GM18498 (cell line): ENCODE data around the gene SYCP2.
"Not testable (repeated sequence)": the region's sequence is repeated elsewhere in the genome, so short reads cannot be mapped to it uniquely, and the experiment has no call there.

Source experiments
- ATAC-seq: cut with Tn5 transposase; IDR thresholded peaks from one replicate; pipeline ENCODE4 v1.9.1; 2021; ENCODE audit warnings: mild to moderate bottlenecking, moderate library complexity; ENCODE audit not compliant: unreplicated experiment

Gene SYCP2, protein sequence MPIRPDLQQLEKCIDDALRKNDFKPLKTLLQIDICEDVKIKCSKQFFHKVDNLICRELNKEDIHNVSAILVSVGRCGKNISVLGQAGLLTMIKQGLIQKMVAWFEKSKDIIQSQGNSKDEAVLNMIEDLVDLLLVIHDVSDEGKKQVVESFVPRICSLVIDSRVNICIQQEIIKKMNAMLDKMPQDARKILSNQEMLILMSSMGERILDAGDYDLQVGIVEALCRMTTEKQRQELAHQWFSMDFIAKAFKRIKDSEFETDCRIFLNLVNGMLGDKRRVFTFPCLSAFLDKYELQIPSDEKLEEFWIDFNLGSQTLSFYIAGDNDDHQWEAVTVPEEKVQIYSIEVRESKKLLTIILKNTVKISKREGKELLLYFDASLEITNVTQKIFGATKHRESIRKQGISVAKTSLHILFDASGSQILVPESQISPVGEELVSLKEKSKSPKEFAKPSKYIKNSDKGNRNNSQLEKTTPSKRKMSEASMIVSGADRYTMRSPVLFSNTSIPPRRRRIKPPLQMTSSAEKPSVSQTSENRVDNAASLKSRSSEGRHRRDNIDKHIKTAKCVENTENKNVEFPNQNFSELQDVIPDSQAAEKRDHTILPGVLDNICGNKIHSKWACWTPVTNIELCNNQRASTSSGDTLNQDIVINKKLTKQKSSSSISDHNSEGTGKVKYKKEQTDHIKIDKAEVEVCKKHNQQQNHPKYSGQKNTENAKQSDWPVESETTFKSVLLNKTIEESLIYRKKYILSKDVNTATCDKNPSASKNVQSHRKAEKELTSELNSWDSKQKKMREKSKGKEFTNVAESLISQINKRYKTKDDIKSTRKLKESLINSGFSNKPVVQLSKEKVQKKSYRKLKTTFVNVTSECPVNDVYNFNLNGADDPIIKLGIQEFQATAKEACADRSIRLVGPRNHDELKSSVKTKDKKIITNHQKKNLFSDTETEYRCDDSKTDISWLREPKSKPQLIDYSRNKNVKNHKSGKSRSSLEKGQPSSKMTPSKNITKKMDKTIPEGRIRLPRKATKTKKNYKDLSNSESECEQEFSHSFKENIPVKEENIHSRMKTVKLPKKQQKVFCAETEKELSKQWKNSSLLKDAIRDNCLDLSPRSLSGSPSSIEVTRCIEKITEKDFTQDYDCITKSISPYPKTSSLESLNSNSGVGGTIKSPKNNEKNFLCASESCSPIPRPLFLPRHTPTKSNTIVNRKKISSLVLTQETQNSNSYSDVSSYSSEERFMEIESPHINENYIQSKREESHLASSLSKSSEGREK (N-terminal part only)

DNA sequence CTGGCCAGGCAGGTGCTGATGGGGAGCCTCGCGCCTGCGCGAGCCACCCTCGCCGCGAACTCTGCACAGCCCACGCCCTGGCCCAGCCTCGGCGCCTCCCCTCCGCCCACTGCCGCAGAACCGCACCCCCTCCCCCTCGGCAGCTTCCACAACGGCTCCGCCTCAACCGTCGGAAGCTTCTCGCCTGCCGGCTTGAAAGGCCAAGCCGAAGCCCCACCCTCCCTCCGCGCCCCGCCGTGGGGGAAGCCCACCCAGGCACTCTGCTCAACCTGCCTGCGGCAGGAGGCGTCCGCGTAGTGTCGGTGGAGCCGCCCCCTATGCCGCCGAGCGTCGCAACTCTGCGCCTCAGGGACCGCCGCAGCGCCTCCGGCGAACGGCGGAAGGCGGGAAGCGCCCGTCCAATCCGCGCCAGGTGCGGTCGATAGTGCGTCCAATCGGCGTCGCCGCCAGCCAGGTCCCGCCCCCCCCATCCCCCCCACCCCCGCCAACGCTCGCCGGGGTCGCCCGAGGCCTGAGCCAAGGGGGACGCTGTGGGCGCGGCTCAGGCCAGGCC, at the start of gene SYCP2:
Gene SYCP2 (minus strand): TSS at position 342 of the 553 bp plus-strand sequence. CDS start 11,224 bp downstream, outside the sequence.
- ATAC-seq: peak; percentile 31

DNA sequence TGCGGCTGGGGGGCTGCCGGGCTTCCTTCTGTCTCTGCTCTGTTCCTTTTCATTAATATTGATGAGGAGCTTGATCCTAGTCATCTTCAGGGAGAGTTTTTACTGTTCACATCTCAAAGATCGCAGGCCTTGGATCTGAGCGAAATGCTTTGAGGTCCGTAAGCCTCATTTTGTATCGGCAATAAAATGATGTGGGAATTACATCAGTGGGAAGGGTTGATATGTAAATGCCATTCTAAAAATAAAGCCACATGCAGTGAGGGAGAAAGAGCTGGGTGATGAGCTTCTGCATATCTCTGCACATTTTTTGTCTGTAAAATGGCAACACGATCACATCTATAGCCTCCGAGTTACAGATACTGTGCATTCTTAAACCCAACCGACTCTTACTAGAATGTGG, 49.6 kb upstream of the SYCP2 start:
- ATAC-seq: no peak

DNA sequence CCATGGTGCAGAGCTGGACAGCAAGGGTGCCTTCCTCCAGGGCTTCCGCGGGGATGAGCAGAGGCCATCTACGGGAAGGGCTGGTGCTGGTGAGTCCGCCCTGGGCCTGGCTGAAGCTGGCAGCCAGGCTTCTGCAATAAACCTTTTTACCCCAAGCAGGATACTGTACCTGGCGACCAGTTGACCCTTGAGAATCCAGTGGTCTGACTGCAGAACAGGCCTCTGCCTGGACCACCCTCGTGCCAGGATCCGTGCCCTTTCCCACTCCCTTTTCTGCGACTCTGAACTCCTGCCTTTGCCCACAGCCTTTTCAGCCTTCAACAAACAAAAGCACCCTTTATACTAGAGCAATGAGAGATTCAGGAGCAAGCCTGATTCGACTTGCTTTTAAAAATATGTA, 43.6 kb upstream of the SYCP2 start:
- no peak for ATAC-seq

DNA sequence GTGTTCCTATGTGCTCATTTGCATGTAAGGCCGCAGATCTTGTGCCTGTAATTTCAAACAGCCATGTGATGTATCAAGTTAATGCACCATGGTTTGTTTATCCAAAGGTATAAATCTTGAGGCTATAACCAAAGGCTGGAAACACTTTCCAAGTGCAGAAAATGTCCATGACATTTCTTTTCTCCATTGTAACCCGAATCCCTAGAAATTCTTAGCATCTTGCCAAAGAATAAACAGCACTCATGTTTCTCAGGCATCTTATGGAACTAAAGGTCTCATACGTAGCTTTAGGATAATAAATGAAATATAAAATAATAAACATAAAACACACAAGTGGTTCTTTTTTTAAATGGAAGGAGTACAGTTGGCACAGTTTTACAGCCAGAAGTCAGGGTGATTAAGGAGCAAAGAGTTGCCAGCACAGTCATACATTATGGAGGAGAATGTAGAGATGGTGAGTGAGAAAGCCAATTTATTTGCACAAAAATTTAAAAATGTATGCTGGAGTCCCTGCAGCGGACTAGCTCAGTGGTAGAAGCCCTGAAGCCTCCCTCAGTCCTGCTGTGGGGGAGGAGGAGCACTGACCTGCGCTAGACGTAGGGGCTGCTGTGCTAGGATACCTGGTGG, 42.8 kb upstream of the SYCP2 start:
- no peak for ATAC-seq

DNA sequence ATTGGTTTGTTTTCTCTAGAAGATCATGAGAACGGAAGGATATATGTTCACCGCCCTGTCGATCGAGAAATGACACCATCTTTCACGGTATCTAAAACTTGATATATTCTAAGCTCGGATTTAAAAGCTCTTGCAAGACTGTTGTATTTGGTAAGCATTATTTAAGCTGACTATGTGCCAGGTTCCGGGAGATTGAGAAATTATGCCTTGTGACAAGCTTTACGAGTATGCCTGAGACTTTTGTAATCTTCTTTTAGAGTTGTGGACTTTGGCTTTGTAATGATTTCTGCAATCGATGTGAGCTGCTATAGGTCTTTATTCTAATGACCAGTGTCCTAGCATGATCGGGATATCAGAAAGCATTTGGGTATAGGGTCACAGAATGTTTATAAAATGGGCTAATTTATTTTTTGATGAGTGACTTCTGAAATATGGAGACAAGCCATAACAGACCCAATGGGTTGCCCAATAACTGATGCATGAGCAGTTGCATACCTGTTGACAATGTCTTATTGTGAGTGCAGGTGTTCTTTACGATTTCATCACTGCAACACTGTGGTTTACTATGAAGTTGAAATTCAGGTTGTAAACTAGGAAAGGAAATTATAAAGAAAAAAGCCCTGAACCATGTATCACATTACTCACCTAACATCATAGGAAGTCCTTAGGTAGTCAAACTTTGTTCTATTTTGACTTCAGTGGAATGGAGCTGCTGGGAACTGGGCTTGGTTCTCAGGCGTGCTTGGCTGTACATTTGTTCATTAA, 38.8 kb upstream of the SYCP2 start:
- no peak for ATAC-seq

DNA sequence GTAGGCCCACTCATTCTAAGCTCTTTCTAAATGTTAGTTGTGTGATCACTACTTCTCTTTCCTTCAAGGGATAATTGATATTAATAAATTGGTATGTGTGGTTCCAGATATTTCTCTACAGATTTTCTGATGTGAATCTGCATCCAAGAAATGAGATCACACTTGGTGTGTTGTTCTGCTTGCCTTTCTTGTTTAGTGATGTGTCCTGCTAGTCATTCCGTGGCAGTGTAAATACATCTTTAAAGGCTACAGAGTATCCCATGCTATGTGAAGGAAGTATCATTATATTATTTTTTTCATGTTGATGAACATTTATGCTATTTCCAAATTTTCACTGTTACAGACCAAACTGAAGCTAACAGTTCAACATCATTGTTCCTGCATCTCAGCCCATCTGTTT, 38.0 kb upstream of the SYCP2 start:
- ATAC-seq: no peak

DNA sequence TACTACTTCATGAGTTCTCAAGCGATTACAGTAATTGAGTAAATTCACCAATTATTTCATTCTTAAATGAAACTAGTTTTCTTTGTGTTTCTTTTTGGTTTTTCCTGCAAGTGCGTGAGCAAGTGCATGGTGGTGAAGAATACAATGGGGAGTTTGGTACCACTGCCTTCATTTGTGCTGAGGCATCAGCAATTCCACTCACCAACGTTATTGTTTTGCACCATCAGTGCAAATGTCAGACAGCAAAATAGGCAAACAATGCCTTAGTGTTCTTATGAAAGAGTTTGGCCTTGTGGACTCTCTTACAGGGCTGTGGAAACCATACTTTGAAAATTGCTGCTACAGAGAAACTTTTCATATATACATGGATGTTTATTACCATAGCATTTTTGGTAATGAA, 33.0 kb upstream of the SYCP2 start:
- ATAC-seq: no peak

DNA sequence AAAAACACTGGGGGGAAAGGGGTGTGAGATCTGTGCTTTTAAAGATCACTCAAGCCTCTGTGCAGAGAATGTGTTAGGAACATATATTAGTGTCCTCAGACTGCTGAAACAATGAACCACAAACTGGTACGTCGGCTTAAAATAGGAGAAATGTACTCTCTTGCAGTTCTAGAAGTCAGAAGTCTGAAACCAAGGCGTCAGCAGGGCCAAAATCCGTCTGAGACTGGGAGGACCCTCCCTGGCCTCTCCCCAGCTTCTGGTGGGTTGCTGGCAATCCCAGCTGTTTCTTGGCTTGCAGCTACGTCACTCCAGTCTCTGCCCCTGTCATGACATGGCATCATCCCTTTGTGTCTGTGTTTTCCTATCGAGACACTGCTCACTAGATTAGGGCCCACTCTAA, 28.7 kb upstream of the SYCP2 start:
- ATAC-seq: no peak

DNA sequence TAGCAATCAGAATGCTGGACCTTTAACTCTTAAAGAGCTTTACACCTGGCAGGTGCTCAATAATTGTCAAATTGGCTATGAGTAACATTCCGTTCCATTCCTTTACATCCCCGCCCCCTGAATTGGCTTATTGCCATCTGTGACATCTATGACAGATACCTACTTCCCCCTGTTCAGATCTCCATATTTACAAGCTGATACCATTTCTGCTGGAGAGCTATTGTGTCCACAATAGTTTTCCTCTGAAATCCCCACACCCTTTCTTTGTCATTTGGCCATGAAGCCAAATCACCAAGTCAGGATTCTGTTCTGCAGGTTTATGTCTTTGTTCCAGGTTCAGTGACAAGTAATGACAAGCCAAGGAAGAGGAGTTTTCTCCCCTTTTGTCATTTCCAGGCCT, 28.0 kb upstream of the SYCP2 start:
- no peak for ATAC-seq

DNA sequence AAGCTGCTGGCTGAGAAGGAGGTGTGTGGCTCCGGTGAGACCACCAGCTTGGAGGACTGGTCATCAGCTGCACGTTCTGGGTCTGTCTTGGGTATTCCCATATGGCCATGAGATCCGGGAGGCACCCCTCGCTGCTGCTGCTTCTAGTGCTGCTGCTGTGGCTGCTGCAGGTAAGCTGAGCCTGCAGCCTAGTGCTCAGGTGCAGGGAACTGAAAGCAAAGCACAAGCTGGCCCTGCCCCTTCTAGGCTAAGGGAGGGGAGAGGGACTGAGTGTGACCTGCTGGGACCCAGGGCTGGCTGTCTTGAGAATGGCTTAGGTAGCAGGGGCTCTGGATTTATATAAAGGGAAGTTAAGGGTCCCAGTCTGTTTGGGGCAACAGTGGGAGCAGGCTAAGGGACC, 25.2 kb upstream of the SYCP2 start:
- ATAC-seq: no peak

DNA sequence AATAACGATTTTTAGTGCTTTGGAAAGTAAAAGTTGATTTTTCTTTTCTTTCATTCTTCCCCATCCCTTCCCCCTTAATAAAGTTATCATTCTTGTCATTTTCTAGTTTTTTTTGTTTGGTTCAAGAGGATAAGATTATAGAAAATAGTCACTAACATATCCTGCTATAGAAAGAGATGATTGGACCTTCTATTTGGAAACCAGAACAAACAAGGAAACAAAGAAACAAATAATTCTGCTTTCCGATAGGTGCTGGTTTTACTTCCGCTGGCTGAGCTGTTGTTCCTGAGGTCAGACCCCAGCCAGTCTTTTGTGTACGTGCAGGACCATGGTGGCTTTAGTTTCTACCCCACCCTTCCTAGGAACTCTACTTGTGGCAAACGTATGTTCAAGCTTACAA, 24.7 kb upstream of the SYCP2 start, which contains the start of gene CDH26:
Gene CDH26 (plus strand): TSS at position 301 of the 400 bp plus-strand sequence. CDS start 304 bp downstream, outside the sequence.
- no peak for ATAC-seq

DNA sequence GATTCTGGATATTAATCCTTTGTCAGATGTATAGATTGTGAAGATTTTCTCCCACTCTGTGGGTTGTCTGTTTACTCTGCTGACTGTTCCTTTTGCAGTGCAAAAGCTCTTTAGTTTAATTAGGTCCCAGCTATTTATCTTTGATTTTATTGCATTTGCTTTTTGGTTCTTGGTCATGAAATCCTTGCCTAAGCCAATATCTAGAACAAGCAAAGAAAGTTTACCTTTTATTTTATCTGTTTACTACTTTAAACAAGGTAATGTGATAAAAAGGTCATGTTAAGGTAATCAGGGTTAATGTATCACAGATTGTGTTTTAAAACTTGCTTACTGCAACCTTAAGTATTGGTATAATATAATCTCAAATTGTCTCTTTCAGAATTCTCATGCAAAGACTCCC, 24.1 kb upstream of the SYCP2 start:
- ATAC-seq: not testable (repeated sequence)

DNA sequence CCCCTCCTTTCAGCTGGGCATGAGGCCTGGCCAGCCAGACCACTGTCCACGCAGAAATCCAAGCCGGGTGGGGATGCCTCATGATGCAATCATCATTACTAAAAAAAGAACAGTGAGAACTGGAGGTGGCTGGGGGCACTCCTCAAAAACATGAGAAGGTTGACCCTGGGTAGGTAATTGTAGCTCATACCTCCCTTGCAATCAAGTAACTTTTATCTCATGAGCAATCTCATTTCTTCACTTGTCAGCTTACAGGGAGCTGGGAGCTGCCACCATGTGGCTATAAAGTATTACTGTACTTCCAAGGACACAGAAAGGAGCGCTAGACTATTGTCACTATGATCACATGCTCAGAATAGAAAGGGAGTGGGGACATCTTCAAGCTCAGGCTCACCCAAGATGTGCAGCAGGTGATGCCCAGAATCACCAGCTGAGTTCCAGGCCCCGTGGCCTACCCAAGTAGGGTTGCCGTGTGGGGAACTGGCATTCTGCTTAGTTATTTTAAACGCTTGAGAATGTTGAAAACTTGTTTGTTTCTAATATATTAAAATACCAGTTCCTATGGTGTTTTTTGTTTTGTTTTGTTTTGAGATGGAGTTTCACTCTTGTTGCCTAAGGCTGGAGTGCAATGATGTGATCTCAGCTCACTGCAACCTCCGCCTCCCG, 21.8 kb upstream of the SYCP2 start:
- no peak for ATAC-seq

DNA sequence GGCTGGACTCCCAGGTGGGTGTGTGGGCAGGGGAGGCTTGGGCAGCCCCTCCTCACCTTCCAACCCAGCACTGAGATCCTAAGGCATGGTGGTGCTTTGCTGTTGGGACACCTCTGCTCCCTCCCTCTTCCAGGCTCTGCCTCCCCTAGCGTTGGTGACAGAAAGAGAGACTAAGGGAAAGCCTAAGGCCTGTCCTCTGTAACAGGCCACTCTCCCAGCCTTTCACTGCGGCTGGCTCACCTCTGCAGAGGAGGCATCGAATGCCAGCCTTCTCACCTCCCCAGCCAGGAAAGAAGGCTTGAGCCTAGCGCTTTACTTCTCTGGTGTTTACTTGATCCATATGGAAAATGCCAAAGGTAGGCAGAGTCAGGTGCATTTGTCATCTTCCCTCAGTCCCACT, 21.3 kb upstream of the SYCP2 start:
- no peak for ATAC-seq

DNA sequence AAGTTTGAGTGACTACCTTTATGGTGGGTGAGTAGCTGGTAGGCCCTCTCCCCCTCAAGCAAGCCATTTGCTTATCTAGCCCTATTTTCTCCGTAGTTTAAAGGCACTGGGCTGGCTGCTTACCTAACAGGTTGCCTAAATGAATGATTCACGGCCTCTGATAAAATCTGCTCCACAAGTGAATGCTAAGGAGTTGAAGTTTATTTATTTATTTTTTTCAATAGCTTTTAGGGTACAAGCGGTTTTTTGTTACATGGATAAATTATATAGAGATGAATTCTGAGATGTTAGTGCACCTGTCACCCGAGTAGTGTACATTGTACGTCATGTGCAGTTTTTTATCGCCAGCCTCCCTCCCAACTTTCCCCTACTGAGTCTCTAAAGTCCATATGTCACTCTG, 16.5 kb upstream of the SYCP2 start:
- no peak for ATAC-seq

DNA sequence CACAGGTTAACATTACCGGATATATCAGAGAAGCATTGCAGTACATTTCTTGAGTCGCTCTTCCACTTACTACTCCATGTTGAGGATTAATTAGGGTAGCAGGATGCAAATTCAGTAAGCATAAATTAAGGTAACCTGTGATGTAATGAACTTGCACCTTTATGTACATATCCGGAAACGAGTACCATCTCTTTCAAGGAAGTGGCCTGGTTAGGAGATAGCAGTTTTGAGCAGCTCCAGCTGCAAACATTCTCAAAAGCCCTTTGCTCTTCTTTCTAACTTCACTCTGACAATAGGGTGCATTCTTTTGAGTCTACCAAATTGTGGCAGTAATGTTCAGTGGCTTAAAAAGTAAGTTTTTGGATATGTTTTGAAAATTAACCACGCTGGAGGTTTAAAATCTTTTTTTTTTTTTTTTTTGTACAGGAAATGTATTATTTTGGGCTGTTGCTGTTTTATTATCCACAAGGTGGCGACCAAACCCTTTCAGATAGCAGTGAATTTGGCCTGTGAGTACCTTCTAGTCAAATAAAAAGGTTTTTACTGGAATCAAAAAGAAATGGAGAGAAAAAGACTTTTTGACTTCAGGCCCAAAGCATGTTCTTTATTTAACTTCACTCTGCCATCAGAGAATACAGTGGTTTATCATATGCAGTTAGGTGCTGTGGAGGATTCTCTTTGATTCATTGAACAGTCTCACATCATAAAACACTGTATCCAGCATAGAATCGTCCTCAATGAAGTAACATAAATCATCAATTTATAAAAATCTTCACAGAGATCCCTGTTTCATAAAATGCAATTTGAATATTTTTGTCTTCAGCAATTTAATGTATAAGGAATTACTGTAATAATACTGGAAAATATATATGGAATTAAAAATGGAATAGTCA, 15.6 kb upstream of the SYCP2 start:
- ATAC-seq: no peak

DNA sequence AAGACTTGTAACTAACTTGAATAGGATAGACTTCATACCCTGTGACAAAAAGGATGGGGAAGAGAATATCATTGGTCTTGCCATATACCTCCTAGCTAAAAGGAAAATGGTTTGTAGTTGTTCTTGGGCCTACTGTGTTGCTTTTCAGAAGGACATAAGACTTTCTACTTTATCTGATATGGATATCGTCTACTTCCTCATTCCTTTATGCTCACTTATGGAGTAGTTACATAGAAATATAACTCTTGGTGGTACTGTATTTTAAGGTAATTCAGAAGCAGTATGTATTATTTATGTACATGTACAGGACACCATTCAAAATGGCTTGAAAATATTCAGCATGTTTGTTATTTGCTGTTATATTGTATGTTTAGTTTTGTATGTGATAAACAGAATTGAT, 14.8 kb upstream of the SYCP2 start:
- no peak for ATAC-seq

DNA sequence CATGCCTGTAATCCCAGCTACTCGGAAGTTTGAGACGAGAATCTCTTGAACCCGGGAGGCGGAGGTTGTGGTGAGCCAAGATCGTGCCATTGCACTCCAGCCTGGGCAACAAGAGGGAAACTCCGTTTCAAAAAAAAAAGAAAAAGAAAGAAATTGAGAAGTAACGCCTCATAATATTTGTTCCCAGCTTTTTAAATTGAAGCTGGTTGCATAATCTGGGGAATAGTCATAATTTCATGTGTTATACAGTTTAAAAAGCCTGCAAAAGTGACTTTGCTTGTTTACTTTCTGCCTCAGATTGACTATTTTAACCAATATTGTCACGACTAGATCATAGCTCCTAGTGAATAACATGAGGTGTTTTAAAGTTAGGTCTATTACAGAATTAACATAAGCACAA, 13.9 kb upstream of the SYCP2 start:
- no peak for ATAC-seq
